ENCODE results near the gene TIMELESS. TPM values are rescaled to one million over a fixed set of nuclear protein-coding genes. Genes with fewer than 3 reads are reported as not detected.

Gene TIMELESS
- total RNA-seq, 1 donor from 2014 or later = 12.1 TPM

DNA sequence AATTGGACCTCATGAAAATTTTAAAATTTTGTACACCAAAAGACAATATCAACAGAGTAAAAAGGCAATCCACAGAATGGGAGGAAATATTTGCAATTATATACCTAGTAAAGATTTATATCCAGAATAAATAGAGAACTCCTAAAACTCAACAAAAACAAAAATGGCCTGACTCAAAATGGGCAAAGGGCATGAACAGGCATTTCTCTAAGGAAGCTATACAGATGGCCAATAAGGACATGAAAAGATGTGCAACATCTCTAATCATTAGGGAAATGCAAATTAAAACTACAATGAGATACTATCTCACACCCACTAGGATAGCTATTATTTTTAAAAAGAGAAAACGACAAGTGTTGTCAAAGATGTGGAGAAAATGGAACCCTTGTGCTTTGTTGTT is 75.7 kb downstream of the TIMELESS start:
- no peak overlapping the region for H3K27ac Mint-ChIP-seq (ENCODE audit: unreplicated experiment)
- peaks cover 7% of the 10 kb centered on the region for H3K27me3 Mint-ChIP-seq (ENCODE audit: low read depth)
- H3K9me3 Mint-ChIP-seq (ENCODE audit: low read depth) = peaks cover 10% of the 10 kb centered on the region
- no peaks in the 10 kb centered on the region for H3K36me3 Mint-ChIP-seq (ENCODE audit: low read depth)
- TF ChIP-seq, protein P1, sequence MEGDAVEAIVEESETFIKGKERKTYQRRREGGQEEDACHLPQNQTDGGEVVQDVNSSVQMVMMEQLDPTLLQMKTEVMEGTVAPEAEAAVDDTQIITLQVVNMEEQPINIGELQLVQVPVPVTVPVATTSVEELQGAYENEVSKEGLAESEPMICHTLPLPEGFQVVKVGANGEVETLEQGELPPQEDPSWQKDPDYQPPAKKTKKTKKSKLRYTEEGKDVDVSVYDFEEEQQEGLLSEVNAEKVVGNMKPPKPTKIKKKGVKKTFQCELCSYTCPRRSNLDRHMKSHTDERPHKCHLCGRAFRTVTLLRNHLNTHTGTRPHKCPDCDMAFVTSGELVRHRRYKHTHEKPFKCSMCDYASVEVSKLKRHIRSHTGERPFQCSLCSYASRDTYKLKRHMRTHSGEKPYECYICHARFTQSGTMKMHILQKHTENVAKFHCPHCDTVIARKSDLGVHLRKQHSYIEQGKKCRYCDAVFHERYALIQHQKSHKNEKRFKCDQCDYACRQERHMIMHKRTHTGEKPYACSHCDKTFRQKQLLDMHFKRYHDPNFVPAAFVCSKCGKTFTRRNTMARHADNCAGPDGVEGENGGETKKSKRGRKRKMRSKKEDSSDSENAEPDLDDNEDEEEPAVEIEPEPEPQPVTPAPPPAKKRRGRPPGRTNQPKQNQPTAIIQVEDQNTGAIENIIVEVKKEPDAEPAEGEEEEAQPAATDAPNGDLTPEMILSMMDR (IDR thresholded peaks at IDR 0.05) = no peak
- no peak for DNase-seq (ENCODE audit: low spot score)
- H3K4me1 Mint-ChIP-seq (ENCODE audit: low read depth) = no peaks in the 10 kb centered on the region
- no peak overlapping the region for H3K4me3 Mint-ChIP-seq (ENCODE audit: unreplicated experiment)

DNA sequence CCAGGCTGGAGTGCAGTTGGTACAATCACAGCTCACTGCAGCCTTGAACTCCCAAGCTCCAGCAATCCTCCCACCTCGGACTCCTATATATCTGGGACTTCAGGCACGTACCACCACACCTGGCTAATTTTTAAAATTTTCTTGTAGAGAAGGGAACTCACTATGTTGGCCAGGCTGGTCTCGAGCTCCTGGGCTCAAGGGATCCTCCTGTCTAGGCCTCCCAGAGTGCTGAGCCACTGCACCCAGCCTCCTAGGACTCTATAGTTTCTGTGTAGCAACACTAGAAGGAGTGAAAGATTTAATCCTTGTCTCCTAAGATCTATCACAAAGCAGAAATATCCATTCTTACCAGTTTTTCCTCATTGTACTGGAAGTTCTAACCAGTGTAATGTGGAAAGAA is 82.3 kb downstream of the TIMELESS start:
- H3K27me3 Mint-ChIP-seq (ENCODE audit: low read depth) = peaks cover 7% of the 10 kb centered on the region
- H3K4me1 Mint-ChIP-seq (ENCODE audit: low read depth) = no peaks in the 10 kb centered on the region
- no peaks in the 10 kb centered on the region for H3K36me3 Mint-ChIP-seq (ENCODE audit: low read depth)
- no peak overlapping the region for H3K4me3 Mint-ChIP-seq (ENCODE audit: unreplicated experiment)
- H3K9me3 Mint-ChIP-seq (ENCODE audit: low read depth) = no peaks in the 10 kb centered on the region
- TF ChIP-seq, protein P1 (IDR thresholded peaks at IDR 0.05) = no peak
- H3K27ac Mint-ChIP-seq (ENCODE audit: unreplicated experiment) = no peak overlapping the region
- DNase-seq (ENCODE audit: low spot score) = no peak

Other genes starting within 250 kb of the TIMELESS start
- 59.2 to 103 TPM (median 99.7 TPM) in 3 replicates for gene RNF41, start 227.5 kb downstream of the TIMELESS start, total RNA-seq
- gene NABP2, start 225.1 kb downstream of the TIMELESS start, total RNA-seq = 36.6 to 50.7 TPM (median 38.7 TPM) in 3 replicates
- 0.41 to 0.68 TPM (median 0.47 TPM) in 3 replicates for gene SLC39A5, start 219.4 kb downstream of the TIMELESS start, total RNA-seq
- gene ANKRD52, start 191.0 kb downstream of the TIMELESS start, total RNA-seq = 99.9 to 113 TPM (median 106 TPM) in 3 replicates
- gene COQ10A, start 182.5 kb downstream of the TIMELESS start, total RNA-seq = 9.0 to 15.6 TPM (median 9.8 TPM) in 3 replicates
- 160 to 174 TPM (median 171 TPM) in 3 replicates for gene CS, start 149.1 kb downstream of the TIMELESS start, total RNA-seq
- gene CNPY2, start 133.4 kb downstream of the TIMELESS start, total RNA-seq = 144 to 188 TPM (median 149 TPM) in 3 replicates
- 27.6 to 32.5 TPM (median 29.1 TPM) in 3 replicates for gene PAN2, start 115.4 kb downstream of the TIMELESS start, total RNA-seq
- not detected in 3 replicates for gene IL23A, start 110.5 kb downstream of the TIMELESS start, total RNA-seq
- gene STAT2, start 89.3 kb downstream of the TIMELESS start, total RNA-seq = 163 to 210 TPM (median 166 TPM) in 3 replicates
- not detected in 3 replicates for gene APOF, start 86.6 kb downstream of the TIMELESS start, total RNA-seq
- gene MIP, start 5.2 kb upstream of the TIMELESS start, total RNA-seq = not detected in 3 replicates
- 1.5 to 2.7 TPM (median 1.6 TPM) in 3 replicates for gene SPRYD4, start 19.2 kb upstream of the TIMELESS start, total RNA-seq
- gene GLS2, start 38.7 kb upstream of the TIMELESS start, total RNA-seq = 0.25 to 0.54 TPM in 2 of 3 replicates, not detected in the other
- 57.0 to 65.3 TPM (median 57.6 TPM) in 3 replicates for gene RBMS2, start 72.4 kb upstream of the TIMELESS start, total RNA-seq
- gene BAZ2A, start 180.9 kb upstream of the TIMELESS start, total RNA-seq = 65.2 to 72.8 TPM (median 71.2 TPM) in 3 replicates
- gene ATP5F1B, start 196.6 kb upstream of the TIMELESS start, total RNA-seq = 380 to 467 TPM (median 398 TPM) in 3 replicates
- gene PTGES3, start 238.9 kb upstream of the TIMELESS start, total RNA-seq = 123 to 156 TPM (median 127 TPM) in 3 replicates

Data from chondrocyte (in vitro differentiated cells).